A549 (cell line): Measurements from ENCODE around the gene PIM3. TPM values are rescaled to one million over a fixed set of nuclear protein-coding genes. Genes with fewer than 3 reads are reported as not detected.

ENCODE experiments used
- ATAC-seq, 2 experiments: fragments of 200-7000 bp in 1 of 2; fragments of >200 bp in 1 of 2; cut with Nextera tagmentation in 1 of 2; cut with Tn5 transposase in 1 of 2; 3 replicates each; pipeline versions ENCODE4 v1.8.0 to v1.9.1; 2018 to 2020; ENCODE audit warnings: mild to moderate bottlenecking in 1 of 2, moderate library complexity in 1 of 2
- CTCF ChIA-PET: fragments of 300-600 bp; sonication (Branson Sonifier 250); formaldehyde crosslinking; extraction: SDS; loops from one replicate; lab custom pipeline; 2021; ENCODE audit warnings: antibody characterized with exemption, inconsistent platforms; lab: Yijun Ruan, JAX
- POLR2A ChIA-PET: fragments of 350-600 bp; formaldehyde crosslinking; extraction: SDS; loops from one replicate; lab custom pipeline; 2021; ENCODE audit warnings: antibody characterized with exemption, inconsistent platforms; lab: Yijun Ruan, JAX
- DNase-seq, 2 experiments: peaks; one replicate each; pipeline versions ENCODE4 v3.0.0 to v3.0.0-alpha.2; 2011 to 2016; ENCODE audit warnings: low read depth in 1 of 2, low spot score in 1 of 2
- FAIRE-seq: peaks from 2 replicates; lab custom pipeline; 2011; peaks lifted over from hg19 to GRCh38; lab: Jason Lieb, UNC
- H3K27ac ChIP-seq, 2 experiments: fragments of >200 bp; sonication (Bioruptor Twin); formaldehyde crosslinking; 3 replicates each; pipeline ENCODE4 v1.5.1; 2016 to 2017
- H3K4me1 ChIP-seq: fragments of >200 bp; sonication (Bioruptor Twin); formaldehyde crosslinking; 3 replicates; pipeline ENCODE4 v1.6.1; 2016
- H3K4me2 ChIP-seq: fragments of >200 bp; sonication (Bioruptor Twin); formaldehyde crosslinking; 3 replicates; pipeline ENCODE4 v1.6.1; 2016
- H3K4me3 ChIP-seq: fragments of >200 bp; sonication (Bioruptor Twin); formaldehyde crosslinking; 3 replicates; pipeline ENCODE4 v1.5.1; 2016
- H3K9me3 ChIP-seq: fragments of >200 bp; sonication (Bioruptor Twin); formaldehyde crosslinking; 3 replicates; pipeline ENCODE4 v1.6.1; 2016
- BCL3 ChIP-seq: fragments of >200 bp; sonication (Bioruptor Twin); formaldehyde crosslinking; IDR thresholded peaks from 3 replicates; pipeline ENCODE4 v1.6.1; 2016
- CBX8 ChIP-seq: fragments of 200-600 bp; sonication (generic); IDR thresholded peaks from 2 replicates; pipeline ENCODE4 v1.6.1; 2016
- CEBPB ChIP-seq, 2 experiments: fragments of >200 bp in 1 of 2; sonication (Bioruptor Twin) in 1 of 2; formaldehyde crosslinking in 1 of 2; IDR thresholded peaks; 2 replicates each; pipeline ENCODE4 v1.6.1; 2012 to 2016
- CHD2 ChIP-seq: fragments of 150-350 bp; IDR thresholded peaks from 2 replicates; pipeline ENCODE4 v1.6.1; 2014; ENCODE audit warnings: low read length; ENCODE audit not compliant: partially characterized antibody
- CHD4 ChIP-seq: fragments of 200-600 bp; sonication (generic); IDR thresholded peaks from 2 replicates; pipeline ENCODE4 v1.6.1; 2016; ENCODE audit warnings: antibody characterized with exemption, mild to moderate bottlenecking, borderline replicate concordance
- E2F6 ChIP-seq: IDR thresholded peaks from 2 replicates; pipeline ENCODE4 v1.6.1; 2012; ENCODE audit warnings: low read depth, borderline replicate concordance
- EHF ChIP-seq: fragments of 250-450 bp; sonication (Bioruptor Pico); IDR thresholded peaks from 2 replicates; pipeline ENCODE4 v1.5.0; 2020; ENCODE audit warnings: mild to moderate bottlenecking
- EHMT2 ChIP-seq: fragments of 200-600 bp; sonication (generic); IDR thresholded peaks from 2 replicates; pipeline ENCODE4 v1.6.1; 2016; ENCODE audit warnings: antibody characterized with exemption, low read depth, mild to moderate bottlenecking, moderate library complexity
- FOSB ChIP-seq: fragments of 250-450 bp; sonication (Bioruptor Pico); IDR thresholded peaks from 2 replicates; pipeline ENCODE4 v1.5.0; 2020; ENCODE audit warnings: mild to moderate bottlenecking, moderate library complexity
- FOSL2 ChIP-seq, 2 experiments: fragments of 450-650 bp in 1 of 2; fragments of >200 bp in 1 of 2; sonication (Bioruptor Twin) in 1 of 2; formaldehyde crosslinking; IDR thresholded peaks; 2 replicates each; pipeline versions ENCODE4 v1.5.0 to v1.6.1; 2016 to 2020; ENCODE audit warnings: mild to moderate bottlenecking in 1 of 2, moderate library complexity in 1 of 2
- GATA3 ChIP-seq: IDR thresholded peaks from 2 replicates; pipeline ENCODE4 v1.6.1; 2012; ENCODE audit warnings: borderline replicate concordance
- HES2 ChIP-seq: fragments of >200 bp; sonication (Bioruptor Twin); formaldehyde crosslinking; IDR thresholded peaks from 2 replicates; pipeline ENCODE4 v1.6.1; 2016
- HEYL ChIP-seq: fragments of 250-450 bp; sonication (Bioruptor Pico); IDR thresholded peaks from 2 replicates; pipeline ENCODE4 v1.8.0; 2021; ENCODE audit warnings: mild to moderate bottlenecking, moderate library complexity
- HOXA7 ChIP-seq: fragments of 250-450 bp; sonication (Bioruptor Pico); IDR thresholded peaks from 2 replicates; pipeline ENCODE4 v1.5.0; 2020; ENCODE audit warnings: mild to moderate bottlenecking, moderate library complexity
- JUN ChIP-seq, 2 experiments: fragments of >200 bp; sonication (Bioruptor Twin); formaldehyde crosslinking; IDR thresholded peaks; 2 replicates in 1 of 2; 3 replicates in 1 of 2; pipeline ENCODE4 v1.6.1; 2016 to 2017
- JUNB ChIP-seq: fragments of >200 bp; sonication (Bioruptor Twin); formaldehyde crosslinking; IDR thresholded peaks from 2 replicates; pipeline ENCODE4 v1.6.1; 2016
- KDM1A ChIP-seq: fragments of 200-600 bp; sonication (generic); IDR thresholded peaks from 2 replicates; pipeline ENCODE4 v1.6.1; 2016; ENCODE audit warnings: low read depth, mild to moderate bottlenecking
- MAZ ChIP-seq: fragments of 150-350 bp; IDR thresholded peaks from 2 replicates; pipeline ENCODE4 v1.6.1; 2014; ENCODE audit warnings: antibody characterized with exemption, low read depth, low read length, borderline replicate concordance
- NR3C1 ChIP-seq: fragments of >200 bp; sonication (Bioruptor Twin); formaldehyde crosslinking; IDR thresholded peaks from 3 replicates; pipeline ENCODE4 v1.6.1; 2017
- PHF8 ChIP-seq: fragments of 200-600 bp; sonication (generic); IDR thresholded peaks from 2 replicates; pipeline ENCODE4 v1.6.1; 2016; ENCODE audit warnings: low read depth, mild to moderate bottlenecking, antibody characterized with exemption, moderate library complexity, borderline replicate concordance
- RARB ChIP-seq: fragments of 250-450 bp; sonication (Bioruptor Pico); IDR thresholded peaks from 2 replicates; pipeline ENCODE4 v1.8.0; 2021; ENCODE audit warnings: mild to moderate bottlenecking, moderate library complexity
- RNF2 ChIP-seq: fragments of 200-600 bp; sonication (generic); IDR thresholded peaks from 2 replicates; pipeline ENCODE4 v1.6.1; 2016; ENCODE audit warnings: low read depth, mild to moderate bottlenecking, antibody characterized with exemption, moderate library complexity, borderline replicate concordance
- TFCP2L1 ChIP-seq: fragments of 250-450 bp; sonication (Bioruptor Pico); IDR thresholded peaks from 2 replicates; pipeline ENCODE4 v1.5.0; 2021; ENCODE audit warnings: mild to moderate bottlenecking
- USF2 ChIP-seq: fragments of 450-650 bp; IDR thresholded peaks from 2 replicates; pipeline ENCODE4 v1.6.1; 2014; ENCODE audit warnings: antibody characterized with exemption
- ZFP36 ChIP-seq: fragments of 450-650 bp; IDR thresholded peaks from 2 replicates; pipeline ENCODE4 v1.6.1; 2014; ENCODE audit warnings: borderline replicate concordance; ENCODE audit not compliant: partially characterized antibody
- ZNF302 ChIP-seq: fragments of 250-450 bp; sonication (Bioruptor Pico); IDR thresholded peaks from 2 replicates; pipeline ENCODE4 v1.9.0; 2021; ENCODE audit warnings: inconsistent platforms, mild to moderate bottlenecking, moderate library complexity
- whole genome bisulfite sequencing: methylation state at CpG from one replicate; pipeline ENCODE4 v1.1.6; 2017; ENCODE audit errors: missing lambda C conversion rate; 5-methylcytosine and 5-hydroxymethylcytosine counted together
- polyA plus RNA-seq, 4 experiments: library from polyadenylated mRNA; depleted of rRNA in 3 of 4; stranded (reverse); fragments of >200 nt; fragmentation: RNase III in 1 of 4; extraction: RNeasy Plus Mini Kit Qiagen cat#74134 plus additional on column Dnase treatment in 1 of 4; gene quantifications; 2 replicates in 3 of 4; 3 replicates in 1 of 4; pipeline ENCODE4 v1.2.3, GENCODE V29; 2011 to 2017
- TF ChIP-seq, protein P1 (sequence below): fragments of 150-350 bp; IDR thresholded peaks from 2 replicates; pipeline ENCODE4 v1.6.1; 2014; ENCODE audit warnings: low read depth, mild to moderate bottlenecking, low read length

PIM3 gene
- polyA plus RNA-seq, 2 of the 4 experiments (the other 2 are of a cell fraction): 4.4 to 11.3 TPM

GRCh38 chr22:49913026-49913425 is 47.5 kb upstream of the PIM3 start:
- ChIA-PET CTCF (no interaction called here), POLR2A (no interaction called here)
- H3K27ac ChIP-seq: no peak overlapping the region
- H3K4me3 ChIP-seq: no peak overlapping the region
- no peak overlapping the region for H3K4me2 ChIP-seq
- DNase-seq (no peak), ATAC-seq (no peak), FAIRE-seq (no peak)
- H3K9me3 ChIP-seq: no peaks in the 10 kb centered on the region
- TF ChIP-seq HEYL (CRISPR knock-in tag) (no peak), GATA3 (no peak), TFCP2L1 (no peak), JUN (IDR thresholded peaks at IDR 0.05) (no peak), E2F6 (no peak), ZFP36 (no peak), MAZ (no peak), HES2 (no peak), CHD2 (no peak), HOXA7 (no peak), FOSL2 (IDR thresholded peaks at IDR 0.05) (no peak), FOSL2 (CRISPR knock-in tag; IDR thresholded peaks at IDR 0.05) (no peak), CBX8 (no peak), JUNB (no peak), ZNF302 (CRISPR knock-in tag) (no peak)
- TF ChIP-seq, protein P1, sequence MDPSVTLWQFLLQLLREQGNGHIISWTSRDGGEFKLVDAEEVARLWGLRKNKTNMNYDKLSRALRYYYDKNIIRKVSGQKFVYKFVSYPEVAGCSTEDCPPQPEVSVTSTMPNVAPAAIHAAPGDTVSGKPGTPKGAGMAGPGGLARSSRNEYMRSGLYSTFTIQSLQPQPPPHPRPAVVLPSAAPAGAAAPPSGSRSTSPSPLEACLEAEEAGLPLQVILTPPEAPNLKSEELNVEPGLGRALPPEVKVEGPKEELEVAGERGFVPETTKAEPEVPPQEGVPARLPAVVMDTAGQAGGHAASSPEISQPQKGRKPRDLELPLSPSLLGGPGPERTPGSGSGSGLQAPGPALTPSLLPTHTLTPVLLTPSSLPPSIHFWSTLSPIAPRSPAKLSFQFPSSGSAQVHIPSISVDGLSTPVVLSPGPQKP: no peak
- 94% methylated on average over 5 of the region's 14 CpGs for WGBS
- H3K4me1 ChIP-seq: no peaks in the 10 kb centered on the region

DNA sequence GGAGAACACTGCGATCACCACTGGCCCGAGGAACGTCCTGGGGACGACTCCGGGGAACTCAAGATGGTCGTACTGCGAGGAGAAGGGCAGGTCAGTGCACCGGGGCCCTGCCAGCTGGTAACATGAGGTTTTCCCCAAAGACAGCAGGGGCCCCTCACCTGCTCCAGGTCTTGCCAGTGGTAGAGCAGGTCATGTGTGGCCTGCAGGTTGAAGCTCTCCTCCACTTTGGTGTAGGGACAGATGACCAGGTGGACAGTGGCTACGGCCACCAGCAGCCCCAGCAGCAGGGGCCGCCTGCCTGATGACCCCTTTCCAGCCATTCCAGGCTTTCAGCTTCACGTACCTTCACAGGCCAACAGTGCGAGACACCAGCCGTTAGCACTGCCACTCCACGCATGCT is 47.1 kb upstream of the PIM3 start:
- no peak for FAIRE-seq
- no peak for DNase-seq
- ChIA-PET CTCF (interaction anchor here (0.9 kb wide), 1 partner anchor 117 kb away, joined by 3 read pairs; no protein-coding TSS in a partner anchor), POLR2A (no interaction called here)
- Histone ChIP-seq H3K4me2 (no peak overlapping the region), H3K9me3 (no peaks in the 10 kb centered on the region), H3K4me3 (no peak overlapping the region), H3K27ac (no peak overlapping the region), H3K4me1 (no peaks in the 10 kb centered on the region)
- no peak for TF ChIP-seq HEYL (CRISPR knock-in tag)
- TF ChIP-seq NR3C1: no peak
- no peak for TF ChIP-seq MAZ
- TF ChIP-seq TFCP2L1: no peak
- TF ChIP-seq ZNF302 (CRISPR knock-in tag): no peak
- no peak for TF ChIP-seq FOSB (CRISPR knock-in tag)
- no peak for TF ChIP-seq EHF
- TF ChIP-seq GATA3: no peak
- no peak for TF ChIP-seq CEBPB (IDR thresholded peaks at IDR 0.05)
- TF ChIP-seq CHD2: no peak
- no peak for TF ChIP-seq EHMT2
- no peak for TF ChIP-seq JUN (IDR thresholded peaks at IDR 0.05)
- no peak for TF ChIP-seq RARB
- 93% methylated on average over 14 of the region's 14 CpGs for WGBS
- ATAC-seq: no peak

- H3K27ac ChIP-seq: no peak overlapping the region
- CTCF ChIA-PET: interaction anchor here (0.9 to 1.0 kb wide), 2 partner anchors 17 to 116 kb away, joined by 3 read pairs; no protein-coding TSS in a partner anchor
- no peak for FAIRE-seq
- H3K9me3 ChIP-seq: no peaks in the 10 kb centered on the region
- TF ChIP-seq USF2 (no peak), CHD4 (no peak), HES2 (no peak), RARB (no peak), JUNB (no peak), EHF (no peak), FOSB (CRISPR knock-in tag) (no peak), KDM1A (no peak), BCL3 (no peak), RNF2 (no peak), ZFP36 (no peak), PHF8 (no peak)
- WGBS: 90% methylated on average over 5 of the region's 12 CpGs
- no peak overlapping the region for H3K4me3 ChIP-seq
- DNase-seq: no peak
- POLR2A ChIA-PET: no interaction called here
- no peak for ATAC-seq
- H3K4me1 ChIP-seq: peaks cover 3% of the 10 kb centered on the region; the same call in 1 of the 3 replicates
- H3K4me2 ChIP-seq: no peak overlapping the region
These were observed 46.3 kb upstream of the PIM3 start for GRCh38 chr22:49914256-49914655.
